ENCODE measurements around the gene ARF1.

The ARF1 gene

GRCh38 chr1:228087771-228088251, 5.3 kb downstream of the ARF1 start:
- DNase-seq (ENCODE audit: low read depth in 3 of 3): no peak

- no peak for DNase-seq (ENCODE audit: low read depth in 3 of 3)
Observed at GRCh38 chr1:228088586-228089498, 6.3 kb downstream of the ARF1 start.

GRCh38 chr1:228089519-228090380, 7.2 kb downstream of the ARF1 start:
- no peak for DNase-seq (ENCODE audit: low read depth in 3 of 3)

GRCh38 chr1:228090613-228091081, 8.1 kb downstream of the ARF1 start:
- DNase-seq (ENCODE audit: low read depth in 3 of 3): no peak

GRCh38 chr1:228091084-228091483, 8.6 kb downstream of the ARF1 start:
- no peak for DNase-seq (ENCODE audit: low read depth in 3 of 3)

- no peak for DNase-seq (ENCODE audit: low read depth in 3 of 3)
Observed at GRCh38 chr1:228092342-228093049, 10.0 kb downstream of the ARF1 start.

GRCh38 chr1:228093050-228093906, 10.8 kb downstream of the ARF1 start:
- DNase-seq (ENCODE audit: low read depth in 3 of 3): no peak

GRCh38 chr1:228094432-228095016, 12.0 kb downstream of the ARF1 start:
- no peak for DNase-seq (ENCODE audit: low read depth in 3 of 3)

GRCh38 chr1:228095161-228095560, 12.7 kb downstream of the ARF1 start:
- no peak for DNase-seq (ENCODE audit: low read depth in 3 of 3)

GRCh38 chr1:228095938-228096337, 13.4 kb downstream of the ARF1 start:
- DNase-seq (ENCODE audit: low read depth in 3 of 3): no peak

GRCh38 chr1:228096416-228097332, 14.2 kb downstream of the ARF1 start:
- no peak for DNase-seq (ENCODE audit: low read depth in 3 of 3)

- DNase-seq (ENCODE audit: low read depth in 3 of 3): no peak
Observed at GRCh38 chr1:228097333-228098081, 15.0 kb downstream of the ARF1 start.

GRCh38 chr1:228098323-228098931, 15.9 kb downstream of the ARF1 start:
- DNase-seq (ENCODE audit: low read depth in 3 of 3): no peak

- DNase-seq (ENCODE audit: low read depth in 3 of 3): no peak
Observed at GRCh38 chr1:228099331-228099732, 16.8 kb downstream of the ARF1 start.

GRCh38 chr1:228100822-228101613, 18.5 kb downstream of the ARF1 start:
- DNase-seq (ENCODE audit: low read depth in 3 of 3): no peak

- DNase-seq (ENCODE audit: low read depth in 3 of 3): no peak
Observed at GRCh38 chr1:228101614-228101993, 19.1 kb downstream of the ARF1 start.

Measured in stimulated activated CD4-positive, alpha-beta T cell treated with anti-CD3 and anti-CD28 coated beads, TNF-alpha, amount 100 ng/mL, for 4 hours (primary cell).